ENCODE measurements around the gene DUSP1. TPM values are rescaled to one million over a fixed set of nuclear protein-coding genes. Genes with fewer than 3 reads are reported as not detected.

DUSP1 gene
- total and polyA plus RNA-seq, 9 of the 15 experiments (the other 6 are each of a cell fraction or from before 2014, with no cell fraction given) = 2.1 to 14.2 (median 8.5) TPM

GRCh38 chr5:172773481-172774469, 2.8 kb upstream of the DUSP1 start (continued):
- no peak for TF ChIP-seq POLR3G (IDR thresholded peaks at IDR 0.05; ENCODE audit: extremely low read depth, insufficient read length, insufficient replicate concordance)
- no peak for TF ChIP-seq ZC3H4 (CRISPR knock-in tag; IDR thresholded peaks at IDR 0.05; ENCODE audit: borderline replicate concordance)
- no peak for TF ChIP-seq ZNF707 (CRISPR knock-in tag; conservative IDR thresholded peaks at IDR 0.05)
- no peak for TF ChIP-seq ZNF408 (CRISPR knock-in tag; IDR thresholded peaks at IDR 0.05; ENCODE audit: low read depth)
- peak in 1 of 2 experiments; percentile 73; a peak in 2 of 4 replicates for TF ChIP-seq RCOR1 (IDR thresholded peaks at IDR 0.05; ENCODE audit: borderline replicate concordance in 1 of 2, low read depth in 2 of 2, low read length in 2 of 2)
- TF ChIP-seq HEY1 (CRISPR knock-in tag; IDR thresholded peaks at IDR 0.05; ENCODE audit: borderline replicate concordance) = no peak
- TF ChIP-seq ZNF165 (CRISPR knock-in tag; IDR thresholded peaks at IDR 0.05; ENCODE audit: borderline replicate concordance) = no peak
- peak; percentile 35 for TF ChIP-seq ZFX (CRISPR knock-in tag; IDR thresholded peaks at IDR 0.05)
- TF ChIP-seq KDM1A (IDR thresholded peaks at IDR 0.05) = peak; percentile 68 to 69; a peak in 3 of 4 replicates
- TF ChIP-seq SRSF3 (IDR thresholded peaks at IDR 0.05; ENCODE audit: insufficient read depth, low read length) = no peak
- TF ChIP-seq SMARCE1 (IDR thresholded peaks at IDR 0.05) = no peak
- no peak for TF ChIP-seq HNRNPL (IDR thresholded peaks at IDR 0.05; ENCODE audit: low read depth, low read length)
- no peak for TF ChIP-seq NFE2L1 (tag; IDR thresholded peaks at IDR 0.05; ENCODE audit: borderline replicate concordance, low read depth)
- no peak for TF ChIP-seq GABPA (tag; conservative IDR thresholded peaks at IDR 0.05; ENCODE audit: low read depth)
- no peak for TF ChIP-seq ZNF133 (CRISPR knock-in tag; IDR thresholded peaks at IDR 0.05)
- no peak for TF ChIP-seq ADNP (tag; IDR thresholded peaks at IDR 0.05)
- TF ChIP-seq TFAP4 (CRISPR knock-in tag; IDR thresholded peaks at IDR 0.05; ENCODE audit: borderline replicate concordance) = no peak
- no peak for TF ChIP-seq KAT8 (IDR thresholded peaks at IDR 0.05; ENCODE audit: low read depth)
- no peak for TF ChIP-seq IRF9 (tag; IDR thresholded peaks at IDR 0.05)
- 0 out of 2 replicates have a peak, but pooled peaks have one; percentile 10 for TF ChIP-seq ZNF592 (IDR thresholded peaks at IDR 0.05)
- peak; percentile 64; the same call in 1 of the 2 replicates for TF ChIP-seq PHF21A (IDR thresholded peaks at IDR 0.05; ENCODE audit: borderline replicate concordance, low read depth)
- TF ChIP-seq ZNF174 (CRISPR knock-in tag; IDR thresholded peaks at IDR 0.05) = no peak
